Bone marrow (tissue), 2 donors: ENCODE results near the gene PCSK6.
"Not testable (repeated sequence)": the region's sequence is repeated elsewhere in the genome, so short reads cannot be mapped to it uniquely, and the experiment has no call there.

ENCODE experiments used
- DNase-seq, 2 donors: peaks; one replicate each; lab custom pipeline; 2025; lab: John Stamatoyannopoulos, UW

PCSK6 gene

GRCh38 chr15:101356512-101357172 lies 132.9 kb downstream of the PCSK6 start:
- DNase-seq: not testable (repeated sequence)

- DNase-seq: no peak
Measured at GRCh38 chr15:101355678-101356464, 133.6 kb downstream of the PCSK6 start.

GRCh38 chr15:101354891-101355623 lies 134.4 kb downstream of the PCSK6 start:
- DNase-seq: no peak

- no peak for DNase-seq
Measured at GRCh38 chr15:101353240-101353639, 136.3 kb downstream of the PCSK6 start.

- no peak for DNase-seq
Measured at GRCh38 chr15:101351736-101352135, 137.8 kb downstream of the PCSK6 start.

GRCh38 chr15:101349047-101349951 lies 140.2 kb downstream of the PCSK6 start:
- no peak for DNase-seq

- DNase-seq: no peak
Measured at GRCh38 chr15:101348643-101349042, 140.9 kb downstream of the PCSK6 start.

GRCh38 chr15:101348015-101348414 lies 141.5 kb downstream of the PCSK6 start:
- no peak for DNase-seq

GRCh38 chr15:101347454-101347853 lies 142.1 kb downstream of the PCSK6 start:
- no peak for DNase-seq

GRCh38 chr15:101346928-101347327 lies 142.6 kb downstream of the PCSK6 start:
- DNase-seq: no peak

GRCh38 chr15:101342056-101342455 lies 147.5 kb downstream of the PCSK6 start:
- no peak for DNase-seq

- no peak for DNase-seq
Measured at GRCh38 chr15:101338502-101339057, 150.9 kb downstream of the PCSK6 start.

- no peak for DNase-seq
Measured at GRCh38 chr15:101337976-101338375, 151.5 kb downstream of the PCSK6 start.

GRCh38 chr15:101333907-101334789 lies 155.4 kb downstream of the PCSK6 start:
- DNase-seq: not testable (repeated sequence)

- no peak for DNase-seq
Measured at GRCh38 chr15:101332061-101332467, 157.4 kb downstream of the PCSK6 start.

GRCh38 chr15:101329867-101330380 lies 159.6 kb downstream of the PCSK6 start:
- no peak for DNase-seq

GRCh38 chr15:101329309-101329863 lies 160.1 kb downstream of the PCSK6 start:
- no peak for DNase-seq

- no peak for DNase-seq
Measured at GRCh38 chr15:101328001-101328400, 161.5 kb downstream of the PCSK6 start.

GRCh38 chr15:101327147-101327740 lies 162.3 kb downstream of the PCSK6 start:
- DNase-seq: no peak
